ENCODE results near the gene TSEN15. TPM values are rescaled to one million over a fixed set of nuclear protein-coding genes. Genes with fewer than 3 reads are reported as not detected.

TSEN15 gene
- total RNA-seq, 2 donors from 2014 or later = 12.0 to 27.7 TPM

DNA sequence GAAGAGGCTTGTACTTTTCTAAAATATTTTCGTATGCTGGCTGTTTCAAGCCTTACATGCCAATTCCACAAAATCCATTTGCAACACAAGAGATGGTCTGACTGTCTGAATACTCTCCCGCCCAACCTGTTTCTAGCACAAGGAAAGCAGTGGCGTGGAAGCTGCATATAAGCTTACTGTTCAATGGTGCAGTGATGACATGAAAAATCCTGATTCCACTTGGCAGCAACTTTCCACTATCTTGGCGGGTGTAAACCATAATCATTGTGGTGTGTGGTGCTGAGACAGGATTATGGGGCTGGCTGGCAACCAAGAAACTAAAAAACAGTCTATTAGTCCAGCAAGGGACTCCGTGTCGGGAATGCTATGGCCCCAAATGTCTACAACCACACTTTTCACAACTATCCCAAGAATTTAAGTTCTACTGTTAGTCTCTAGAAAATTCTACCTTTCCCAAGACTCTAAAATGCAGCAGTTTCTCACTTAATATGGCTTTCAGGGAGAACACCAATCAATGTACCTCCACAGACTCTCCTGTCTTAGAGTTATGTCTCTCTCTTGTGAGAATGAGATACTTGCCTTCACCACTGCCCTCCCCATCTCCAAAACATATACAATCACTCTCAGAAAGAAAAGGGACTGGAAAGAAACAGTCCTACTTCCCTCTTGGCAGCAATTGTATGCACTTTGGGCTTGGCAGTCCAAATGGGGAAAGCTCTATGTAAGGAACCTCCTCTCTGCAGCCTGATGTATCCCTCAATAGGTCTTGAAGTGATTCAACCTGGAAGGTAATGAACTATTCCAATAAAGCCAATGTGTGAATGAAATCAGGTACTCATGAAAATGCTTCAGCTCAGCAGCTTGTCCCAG, 23.5 kb upstream of the TSEN15 start:
- ATAC-seq = no peak
- H3K36me3 Mint-ChIP-seq = no peaks in the 10 kb centered on the region

DNA sequence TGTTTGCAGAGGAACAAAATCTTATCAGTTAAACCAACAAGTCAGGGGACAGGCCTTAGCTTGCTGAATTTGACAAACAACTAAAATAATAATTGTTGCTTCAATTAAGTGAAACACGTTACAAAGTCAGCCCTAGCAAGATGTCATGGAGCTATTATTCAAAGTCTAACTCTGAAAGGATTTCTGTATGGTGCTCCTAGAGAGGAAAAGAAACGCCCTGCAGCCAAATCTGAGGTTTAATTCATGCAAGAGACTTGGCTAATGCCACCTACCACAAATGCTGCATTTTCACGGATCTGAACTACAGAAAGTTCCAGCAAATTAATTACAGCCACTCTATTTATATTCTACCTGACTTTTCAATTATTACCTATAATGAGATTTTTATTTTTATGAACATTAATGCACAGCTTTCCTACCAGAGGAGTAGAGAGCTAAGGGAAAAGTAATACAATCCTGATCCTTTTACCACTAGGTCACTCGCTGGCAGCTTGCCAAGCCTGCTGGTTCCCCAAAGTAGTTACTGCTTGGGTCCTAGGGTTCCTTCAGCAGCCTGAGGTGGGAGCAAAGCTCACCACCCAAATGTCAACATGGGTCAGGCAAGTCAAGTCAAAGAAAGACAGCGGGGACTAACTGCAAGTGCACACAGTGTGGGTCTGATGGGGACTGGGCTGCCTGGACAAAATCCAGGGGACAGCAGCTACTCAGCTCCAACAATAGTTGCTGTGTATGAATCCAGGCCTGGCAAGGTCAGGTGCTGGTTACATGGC, 22.5 kb upstream of the TSEN15 start:
- Mint-ChIP-seq H3K36me3 (no peaks in the 10 kb centered on the region), H3K27ac (no peak overlapping the region)
- no peak for ATAC-seq

More for the DNA sequence above, 23.5 kb upstream of the TSEN15 start:
- DNase-seq (ENCODE audit: low spot score in 2 of 2) = no peak
- Mint-ChIP-seq H3K27ac (no peak overlapping the region), H3K9me3 (no peaks in the 10 kb centered on the region)

DNA sequence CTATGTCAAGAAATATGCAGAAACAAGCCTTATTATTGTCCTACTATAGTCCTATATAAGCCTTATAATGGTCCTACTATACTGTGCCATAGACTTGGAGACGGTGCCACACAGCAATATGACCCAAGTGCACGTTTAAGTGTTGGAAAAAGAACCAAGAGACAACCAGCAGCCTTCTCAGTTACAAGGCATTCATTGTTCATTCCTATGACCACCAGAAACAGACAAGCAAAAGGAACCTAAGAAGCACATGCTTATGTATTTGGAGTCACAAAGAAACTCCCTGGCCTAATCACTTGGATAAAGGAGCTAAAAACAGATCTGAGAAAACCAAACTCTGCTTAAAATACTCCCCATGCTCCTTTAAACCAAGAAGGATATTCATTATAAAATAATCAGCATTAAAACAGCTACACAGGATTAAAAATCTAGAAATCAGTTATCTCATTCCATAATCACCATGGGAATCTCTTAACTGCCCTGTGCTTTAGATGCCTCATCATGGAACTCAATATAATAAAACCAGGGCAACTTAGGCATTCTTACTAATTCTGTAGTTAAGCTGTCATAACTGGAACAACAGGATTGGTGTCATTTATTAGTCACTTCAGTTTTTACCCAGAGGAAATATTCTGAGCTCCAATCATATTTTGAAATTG, 21.0 kb upstream of the TSEN15 start:
- ATAC-seq (peak in 1 of 2 donors; percentile 77), DNase-seq (ENCODE audit: low spot score in 2 of 2) (no peak)
- Mint-ChIP-seq H3K36me3 (no peaks in the 10 kb centered on the region), H3K27ac (no peak overlapping the region), H3K9me3 (no peaks in the 10 kb centered on the region)

More for the DNA sequence above, 22.5 kb upstream of the TSEN15 start:
- no peaks in the 10 kb centered on the region for H3K9me3 Mint-ChIP-seq
- DNase-seq (ENCODE audit: low spot score in 2 of 2) = no peak

DNA sequence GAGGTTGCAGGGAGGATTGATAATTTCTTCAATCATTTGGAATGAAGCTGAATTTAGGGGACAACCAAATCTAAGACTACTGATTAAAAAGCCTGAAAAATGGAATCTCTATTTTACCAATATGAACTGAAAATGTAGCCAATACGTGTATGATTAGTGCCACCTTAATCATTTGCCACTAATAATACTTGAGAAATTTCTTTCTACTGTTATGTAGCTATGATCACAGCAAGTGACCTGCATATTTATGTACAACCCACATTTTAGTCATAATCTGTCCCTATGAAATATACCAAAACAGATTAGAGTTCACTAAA, 20.5 kb upstream of the TSEN15 start:
- ATAC-seq = no peak
- Mint-ChIP-seq H3K27ac (no peak overlapping the region), H3K36me3 (no peaks in the 10 kb centered on the region), H3K9me3 (no peaks in the 10 kb centered on the region)
- no peak for DNase-seq (ENCODE audit: low spot score in 2 of 2)

DNA sequence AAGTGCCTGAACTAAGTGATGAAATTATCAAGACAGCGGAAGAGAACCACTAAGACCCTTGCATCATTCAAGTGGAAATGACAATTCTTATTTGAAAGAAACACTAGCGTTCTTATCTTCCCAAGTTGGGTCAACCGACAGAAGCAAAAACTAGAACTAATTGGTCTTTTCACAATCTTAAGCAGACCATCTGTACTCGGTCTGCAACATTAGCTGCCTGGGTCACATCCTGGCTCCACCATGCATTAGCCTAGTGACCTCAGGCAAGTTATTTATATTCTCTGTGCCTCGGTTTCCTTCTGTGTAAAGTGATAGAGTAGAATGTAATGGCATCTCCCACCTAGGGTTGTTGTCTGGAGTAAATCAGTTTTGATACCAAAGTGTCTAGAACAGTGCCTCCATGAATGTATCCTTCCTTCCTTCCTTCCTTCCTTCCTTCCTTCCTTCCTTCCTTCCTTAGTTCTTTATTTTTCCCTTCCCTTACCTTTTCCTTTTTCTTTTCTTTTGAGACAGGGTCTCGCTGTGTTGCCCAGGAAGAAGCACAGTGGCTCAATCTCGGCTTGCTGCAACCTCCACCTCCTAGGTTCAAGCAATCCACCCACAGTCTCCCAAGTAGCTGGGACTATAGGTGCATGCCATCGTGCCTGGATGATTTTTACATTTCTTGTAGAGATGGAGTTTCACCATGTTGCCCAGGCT, 20.0 kb upstream of the TSEN15 start:
- ATAC-seq = no peak
- H3K36me3 Mint-ChIP-seq = no peaks in the 10 kb centered on the region
- H3K27ac Mint-ChIP-seq = peak overlapping the region in 1 of 2 donors; percentile 61
- no peaks in the 10 kb centered on the region for H3K9me3 Mint-ChIP-seq
- DNase-seq (ENCODE audit: low spot score in 2 of 2) = no peak

DNA sequence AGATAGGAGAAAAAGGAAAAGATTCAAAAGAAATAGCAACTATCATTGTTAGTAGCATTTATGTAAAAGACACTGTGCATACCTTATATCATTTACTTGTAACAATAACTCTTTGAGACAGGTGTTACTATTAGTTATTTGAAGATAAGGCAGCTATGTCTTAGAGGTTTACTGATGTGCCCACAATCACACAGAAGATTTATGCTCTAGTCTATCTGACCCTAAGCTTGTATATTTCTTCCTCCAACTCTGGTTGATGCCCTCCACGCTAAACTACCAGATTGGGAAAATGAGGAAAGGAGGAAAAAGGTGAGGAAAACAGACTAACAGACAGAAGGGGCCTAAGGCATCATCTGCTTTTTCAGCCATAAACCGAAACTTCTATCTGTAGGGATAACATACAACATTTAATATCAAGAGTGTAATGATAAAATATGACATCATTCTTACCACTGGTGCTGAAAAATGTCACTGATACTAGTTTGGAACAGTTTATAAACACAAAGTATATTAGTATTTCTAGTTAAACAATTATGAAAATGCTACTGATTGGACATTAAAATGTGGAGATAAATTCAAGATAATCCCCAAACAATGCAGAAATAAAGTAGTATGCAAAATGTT, 19.1 kb upstream of the TSEN15 start:
- no peak for DNase-seq (ENCODE audit: low spot score in 2 of 2)
- ATAC-seq = no peak
- no peak overlapping the region for H3K27ac Mint-ChIP-seq
- H3K36me3 Mint-ChIP-seq = no peaks in the 10 kb centered on the region
- no peaks in the 10 kb centered on the region for H3K9me3 Mint-ChIP-seq

DNA sequence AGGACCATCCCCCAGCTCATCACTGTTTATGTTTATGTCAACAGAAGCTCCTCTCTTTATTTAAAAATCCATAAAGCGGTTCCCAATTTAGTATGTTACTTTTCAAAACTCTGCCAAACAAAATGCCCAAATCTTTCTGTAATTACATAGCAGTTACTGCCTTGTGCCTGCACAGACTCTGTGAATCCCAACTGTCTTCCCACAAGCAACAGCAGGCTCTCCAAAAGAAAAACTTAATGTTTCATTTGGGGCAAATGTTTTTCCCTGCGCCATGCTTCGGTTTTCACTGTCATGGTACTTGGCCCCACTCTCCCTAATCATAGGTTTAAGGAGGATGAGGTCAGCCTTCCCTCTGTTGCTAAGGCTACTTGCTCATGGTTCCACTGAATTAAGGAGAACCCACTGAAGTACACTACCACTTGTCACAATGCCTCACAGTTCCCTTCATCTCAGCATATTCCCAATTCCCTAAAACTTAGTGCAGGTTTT, 18.6 kb upstream of the TSEN15 start:
- no peak for ATAC-seq
- no peaks in the 10 kb centered on the region for H3K9me3 Mint-ChIP-seq

DNA sequence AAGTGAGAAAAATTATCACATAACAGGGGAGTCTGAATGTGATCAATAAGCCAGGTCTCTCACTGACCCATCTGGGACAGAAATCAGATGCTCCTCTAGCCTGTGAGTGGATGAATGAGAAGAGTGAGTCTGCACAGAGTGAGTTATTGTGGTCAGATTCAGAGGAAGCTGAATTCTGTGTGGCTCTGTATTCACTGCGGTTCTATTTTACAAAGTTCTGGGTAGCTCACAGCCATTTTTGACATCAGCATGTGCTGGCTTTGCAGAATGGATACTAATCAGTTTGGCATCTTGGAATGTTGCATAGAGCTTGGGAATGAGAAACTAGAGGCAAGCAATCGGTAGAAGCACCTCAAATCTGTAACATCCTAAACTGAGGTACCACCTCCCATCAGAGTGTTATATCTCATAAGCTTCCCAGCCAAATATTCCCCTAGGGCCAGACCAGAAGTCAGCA, 17.8 kb upstream of the TSEN15 start:
- no peak overlapping the region for H3K27ac Mint-ChIP-seq
- no peaks in the 10 kb centered on the region for H3K9me3 Mint-ChIP-seq
- DNase-seq (ENCODE audit: low spot score in 2 of 2) = no peak
- ATAC-seq = no peak
- H3K36me3 Mint-ChIP-seq = peaks cover 0 to 4% of the 10 kb centered on the region in 2 donors

More for the DNA sequence above, 18.6 kb upstream of the TSEN15 start:
- no peak for DNase-seq (ENCODE audit: low spot score in 2 of 2)
- Mint-ChIP-seq H3K27ac (no peak overlapping the region), H3K36me3 (peaks cover 0 to 3% of the 10 kb centered on the region in 2 donors)

DNA sequence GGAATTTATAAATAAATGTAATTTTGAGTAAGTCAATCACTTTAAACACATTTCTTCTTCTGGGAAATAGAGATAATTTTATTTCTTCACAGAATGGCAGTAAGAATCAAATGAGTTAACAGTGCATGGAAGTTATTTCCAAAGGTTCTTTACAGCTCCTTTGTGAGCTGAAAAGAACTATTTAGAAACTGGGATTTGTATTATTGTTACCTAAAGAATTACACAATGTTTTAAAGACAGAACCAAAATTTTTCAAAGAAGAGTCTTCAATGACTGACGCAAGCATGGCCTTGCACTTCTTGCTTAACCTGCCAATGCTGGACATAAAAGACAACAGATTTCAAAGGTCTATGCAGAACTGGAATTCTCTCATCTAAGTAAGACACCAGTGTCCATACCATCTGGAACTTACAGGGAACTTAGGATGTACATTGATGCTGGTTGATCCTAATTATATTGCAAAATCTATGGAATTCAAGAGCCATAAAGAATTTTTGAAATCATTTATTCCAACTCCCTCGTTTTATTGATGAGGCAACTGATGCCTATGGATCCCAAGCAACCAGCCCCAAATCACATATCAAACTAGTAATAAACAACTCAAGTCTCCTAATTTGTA, 16.7 kb upstream of the TSEN15 start:
- H3K27ac Mint-ChIP-seq = no peak overlapping the region
- H3K9me3 Mint-ChIP-seq = no peaks in the 10 kb centered on the region
- peaks cover 0 to 5% of the 10 kb centered on the region in 2 donors for H3K36me3 Mint-ChIP-seq
- DNase-seq (ENCODE audit: low spot score in 2 of 2) (no peak), ATAC-seq (no peak)

DNA sequence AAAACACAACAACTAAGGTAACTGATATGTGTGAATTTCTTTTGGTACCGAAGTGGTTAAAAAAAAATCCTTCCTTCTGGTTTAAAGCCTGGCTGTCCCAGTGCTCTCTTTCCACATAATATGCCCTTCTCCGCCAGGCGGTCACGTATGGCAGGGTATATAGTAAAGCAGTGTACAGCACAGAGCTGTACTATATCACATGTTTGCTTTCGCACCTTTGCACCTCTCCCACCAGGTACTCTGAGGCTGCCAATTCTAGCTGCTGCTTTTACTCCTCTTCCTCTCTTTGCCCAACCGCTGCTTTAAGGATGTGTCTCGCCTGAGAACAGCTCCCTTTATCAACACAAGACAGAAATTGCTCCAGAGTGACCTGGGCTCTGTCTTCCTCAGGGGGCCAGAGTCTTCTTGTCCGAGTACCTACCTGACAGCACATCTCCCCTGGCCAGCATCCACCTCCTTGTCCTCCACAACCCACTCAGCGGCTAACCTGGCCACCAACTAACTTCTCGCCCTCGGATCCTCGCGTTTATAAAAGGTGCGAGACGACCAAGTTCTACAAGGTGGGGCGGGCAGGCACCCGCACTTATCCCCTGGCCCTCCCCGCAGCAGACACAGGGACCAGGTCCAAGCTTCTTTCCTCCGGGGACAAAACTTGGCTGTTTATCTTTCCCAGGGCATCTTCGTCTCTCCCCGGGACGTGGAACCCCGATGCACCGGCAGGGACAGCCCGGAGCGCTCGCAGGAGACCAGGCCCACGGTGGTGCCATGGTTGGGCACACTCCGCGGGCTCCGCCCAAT, 15.6 kb upstream of the TSEN15 start:
- Mint-ChIP-seq H3K9me3 (no peaks in the 10 kb centered on the region), H3K36me3 (peaks cover 0 to 10% of the 10 kb centered on the region in 2 donors), H3K27ac (no peak overlapping the region)
- ATAC-seq = no peak
- DNase-seq (ENCODE audit: low spot score in 2 of 2) = no peak

DNA sequence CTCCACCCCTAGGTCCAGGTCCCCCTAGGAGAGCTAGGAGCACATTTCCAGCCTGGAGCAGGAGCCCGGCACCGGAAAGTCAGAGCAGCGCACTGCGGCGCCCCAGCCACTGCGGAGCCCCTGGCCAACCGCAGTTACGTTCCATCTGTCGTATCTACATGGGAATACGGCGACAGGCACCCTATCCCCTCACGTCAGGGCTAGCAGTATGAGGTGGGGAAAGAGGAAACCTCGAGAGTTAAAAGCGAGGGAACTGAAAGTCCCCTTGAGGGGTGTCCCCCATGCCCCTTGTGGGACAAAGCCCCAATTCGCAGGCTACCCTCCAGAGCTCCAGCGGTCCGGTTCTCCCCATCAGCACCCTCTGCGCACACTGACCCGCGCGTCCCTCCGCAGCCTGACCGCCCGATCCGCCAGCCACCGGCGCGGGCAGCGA, 15.0 kb upstream of the TSEN15 start:
- peak; percentile 22 to 28 for ATAC-seq
- no peaks in the 10 kb centered on the region for H3K9me3 Mint-ChIP-seq
- H3K27ac Mint-ChIP-seq = no peak overlapping the region
- DNase-seq (ENCODE audit: low spot score in 2 of 2) = peak in 1 of 2 donors; percentile 11
- peaks cover 0 to 10% of the 10 kb centered on the region in 2 donors for H3K36me3 Mint-ChIP-seq

DNA sequence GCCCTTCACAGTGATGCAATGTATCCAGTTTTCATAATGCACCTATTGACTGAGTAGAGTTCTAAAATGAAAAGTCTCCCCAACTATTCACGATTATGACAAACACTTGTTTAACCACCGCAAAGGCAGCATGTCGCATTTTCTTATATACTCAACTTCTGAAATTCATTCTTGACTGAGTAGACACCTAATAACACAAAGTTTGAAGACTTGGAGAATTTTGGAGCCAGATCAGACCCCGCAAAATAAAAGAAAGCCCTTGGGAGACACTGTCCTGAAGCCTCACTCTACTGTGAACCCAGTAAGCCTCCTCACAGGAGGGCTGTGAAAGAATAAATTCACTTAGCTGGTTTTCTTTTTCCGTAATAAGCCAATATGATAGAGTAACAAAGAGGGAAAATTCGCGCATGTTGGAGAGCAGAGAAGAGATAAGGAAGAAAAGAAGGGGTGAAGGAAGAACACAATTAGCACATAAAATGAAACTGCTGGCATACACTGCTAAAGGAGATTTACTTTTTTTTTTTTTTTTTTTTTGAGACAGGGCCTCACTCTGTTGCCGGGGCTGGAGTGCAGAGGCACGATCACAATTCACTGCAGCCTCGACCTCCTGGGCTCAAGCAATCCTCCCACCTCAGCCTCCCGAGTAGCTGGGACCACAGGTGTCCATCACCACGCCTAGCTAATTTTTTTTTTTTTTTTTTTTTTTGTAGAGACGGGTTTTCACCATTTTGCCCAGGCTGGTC, 13.5 kb upstream of the TSEN15 start:
- H3K36me3 Mint-ChIP-seq = peaks cover 0 to 10% of the 10 kb centered on the region in 2 donors
- peak in 1 of 2 donors; percentile 76 for ATAC-seq
- H3K9me3 Mint-ChIP-seq = no peaks in the 10 kb centered on the region
- H3K27ac Mint-ChIP-seq = peak overlapping the region in 1 of 2 donors; percentile 6
- DNase-seq (ENCODE audit: low spot score in 2 of 2) = no peak

DNA sequence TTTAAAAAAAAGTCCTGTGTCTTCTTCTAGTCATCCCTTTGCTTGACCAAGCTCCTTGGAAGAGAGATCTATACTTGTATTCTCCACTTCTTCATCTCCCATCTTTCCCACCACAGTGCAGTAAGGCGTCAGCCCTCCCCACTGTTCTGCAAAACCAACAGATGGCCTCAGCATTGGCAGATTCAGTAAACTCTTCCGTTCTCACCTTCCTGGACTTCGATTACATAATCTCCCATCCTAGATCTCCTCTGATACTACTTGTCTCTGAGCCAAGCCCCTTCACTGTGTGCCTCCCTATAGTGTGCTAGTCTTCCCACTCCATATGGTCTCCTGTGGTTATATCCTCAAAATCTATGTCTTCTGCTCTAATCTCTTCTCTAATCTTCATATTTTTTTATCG, 12.4 kb upstream of the TSEN15 start:
- ATAC-seq (no peak), DNase-seq (ENCODE audit: low spot score in 2 of 2) (no peak)
- H3K9me3 Mint-ChIP-seq = no peaks in the 10 kb centered on the region
- H3K27ac Mint-ChIP-seq = no peak overlapping the region
- H3K36me3 Mint-ChIP-seq = peaks cover 0 to 10% of the 10 kb centered on the region in 2 donors

DNA sequence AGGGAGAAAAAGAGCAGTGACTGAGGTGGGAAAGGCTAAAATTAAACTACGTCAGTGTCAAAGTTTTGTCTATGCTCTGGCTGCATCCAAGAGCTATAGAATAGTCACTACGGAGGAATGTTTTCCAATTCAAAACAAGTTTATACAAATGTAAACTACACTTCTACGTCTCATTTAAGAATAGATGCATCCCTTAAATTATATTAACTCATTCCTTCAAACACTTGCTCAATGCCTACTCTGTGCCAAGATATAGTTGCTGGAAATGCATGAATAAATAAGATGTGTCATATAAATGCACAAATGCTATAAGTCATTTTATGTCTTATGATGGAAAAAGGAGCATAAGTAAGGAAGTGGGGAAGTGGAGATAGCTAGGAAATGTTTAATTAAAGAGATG, 9.8 kb upstream of the TSEN15 start:
- no peaks in the 10 kb centered on the region for H3K9me3 Mint-ChIP-seq

More for the DNA sequence above, 9.8 kb upstream of the TSEN15 start:
- H3K27ac Mint-ChIP-seq = no peak overlapping the region
- DNase-seq (ENCODE audit: low spot score in 2 of 2) = no peak
- no peak for ATAC-seq
- H3K36me3 Mint-ChIP-seq = peaks cover 0 to 10% of the 10 kb centered on the region in 2 donors

Data from activated naive CD4-positive, alpha-beta T cell treated with anti-CD3 and anti-CD28 coated beads, Interleukin-2, amount 50 U/mL, for 72 hours (primary cell).